ENCODE results near the gene UBR4. TPM values are rescaled to one million over a fixed set of nuclear protein-coding genes. Genes with fewer than 3 reads are reported as not detected.

UBR4 gene
- total RNA-seq, 1 experiment from 2014 or later: 107 TPM

DNA sequence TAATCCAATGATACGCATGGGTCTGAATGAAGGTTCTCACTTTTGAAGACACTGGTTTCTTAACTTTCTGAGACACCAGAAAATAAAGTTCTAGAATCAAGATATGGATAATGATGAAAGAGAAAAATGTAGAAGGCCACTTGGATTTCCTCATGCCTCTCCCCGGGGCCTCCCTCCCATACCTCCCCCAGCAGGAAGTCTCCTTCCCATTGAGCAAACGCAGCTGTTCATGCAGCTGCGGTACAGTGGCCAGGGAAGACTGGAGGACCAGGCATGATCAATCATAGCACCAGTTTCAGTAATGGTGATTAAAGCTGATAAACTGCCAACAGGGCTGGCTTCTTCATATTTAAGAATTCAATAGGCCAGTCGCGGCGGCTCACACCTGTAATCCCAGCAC lies 10.9 kb upstream of the UBR4 start:
- H3K36me3 ChIP-seq (ENCODE audit: control insufficient read depth in 1 of 2, insufficient read depth in 2 of 2, low read length in 2 of 2): peaks cover 45 to 59% of the 10 kb centered on the region in 2 experiments
- POLR2A ChIA-PET: no interaction called here
- intact Hi-C loops (cut with micrococcal nuclease): no loop called here

More for the DNA sequence above, 10.9 kb upstream of the UBR4 start:
- no peaks in the 10 kb centered on the region for H3K27me3 ChIP-seq (ENCODE audit: insufficient read depth, low read length)
- no peak for DNase-seq (ENCODE audit: low read depth, low spot score)
- no peak overlapping the region for H3K9ac ChIP-seq (ENCODE audit: low read length)
- H3K4me1 ChIP-seq (ENCODE audit: control insufficient read depth in 1 of 2, insufficient read depth in 2 of 2, low read length in 2 of 2): no peaks in the 10 kb centered on the region
- ATAC-seq: no peak
- CTCF ChIA-PET: no interaction called here
- RAD21 ChIA-PET (ENCODE audit: low non-redundant PET in 1 of 2, low total read pairs in 2 of 2, uncharacterized antibody in 2 of 2, unreplicated experiment in 2 of 2): no interaction called here
- peaks cover 24% of the 10 kb centered on the region for H3K79me2 ChIP-seq (ENCODE audit: insufficient read depth, low read length)
- no peak overlapping the region for H3K27ac ChIP-seq (ENCODE audit: low read depth, low read length)
- no peaks in the 10 kb centered on the region for H3K9me2 ChIP-seq (ENCODE audit: insufficient read depth)
- TF ChIP-seq, protein P1, sequence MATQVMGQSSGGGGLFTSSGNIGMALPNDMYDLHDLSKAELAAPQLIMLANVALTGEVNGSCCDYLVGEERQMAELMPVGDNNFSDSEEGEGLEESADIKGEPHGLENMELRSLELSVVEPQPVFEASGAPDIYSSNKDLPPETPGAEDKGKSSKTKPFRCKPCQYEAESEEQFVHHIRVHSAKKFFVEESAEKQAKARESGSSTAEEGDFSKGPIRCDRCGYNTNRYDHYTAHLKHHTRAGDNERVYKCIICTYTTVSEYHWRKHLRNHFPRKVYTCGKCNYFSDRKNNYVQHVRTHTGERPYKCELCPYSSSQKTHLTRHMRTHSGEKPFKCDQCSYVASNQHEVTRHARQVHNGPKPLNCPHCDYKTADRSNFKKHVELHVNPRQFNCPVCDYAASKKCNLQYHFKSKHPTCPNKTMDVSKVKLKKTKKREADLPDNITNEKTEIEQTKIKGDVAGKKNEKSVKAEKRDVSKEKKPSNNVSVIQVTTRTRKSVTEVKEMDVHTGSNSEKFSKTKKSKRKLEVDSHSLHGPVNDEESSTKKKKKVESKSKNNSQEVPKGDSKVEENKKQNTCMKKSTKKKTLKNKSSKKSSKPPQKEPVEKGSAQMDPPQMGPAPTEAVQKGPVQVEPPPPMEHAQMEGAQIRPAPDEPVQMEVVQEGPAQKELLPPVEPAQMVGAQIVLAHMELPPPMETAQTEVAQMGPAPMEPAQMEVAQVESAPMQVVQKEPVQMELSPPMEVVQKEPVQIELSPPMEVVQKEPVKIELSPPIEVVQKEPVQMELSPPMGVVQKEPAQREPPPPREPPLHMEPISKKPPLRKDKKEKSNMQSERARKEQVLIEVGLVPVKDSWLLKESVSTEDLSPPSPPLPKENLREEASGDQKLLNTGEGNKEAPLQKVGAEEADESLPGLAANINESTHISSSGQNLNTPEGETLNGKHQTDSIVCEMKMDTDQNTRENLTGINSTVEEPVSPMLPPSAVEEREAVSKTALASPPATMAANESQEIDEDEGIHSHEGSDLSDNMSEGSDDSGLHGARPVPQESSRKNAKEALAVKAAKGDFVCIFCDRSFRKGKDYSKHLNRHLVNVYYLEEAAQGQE (IDR thresholded peaks at IDR 0.05; ENCODE audit: low read depth): no peak
- no peak for TF ChIP-seq ATF3 (IDR thresholded peaks at IDR 0.05)
- TF ChIP-seq EGR1 (IDR thresholded peaks at IDR 0.05; ENCODE audit: low read depth): no peak
- TF ChIP-seq ELF1 (IDR thresholded peaks at IDR 0.05; ENCODE audit: borderline replicate concordance, low read depth): no peak
- no peak for TF ChIP-seq RAD21 (IDR thresholded peaks at IDR 0.05; ENCODE audit: low read depth)
- TF ChIP-seq EZH2 (IDR thresholded peaks at IDR 0.05): no peak
- TF ChIP-seq, protein P2, sequence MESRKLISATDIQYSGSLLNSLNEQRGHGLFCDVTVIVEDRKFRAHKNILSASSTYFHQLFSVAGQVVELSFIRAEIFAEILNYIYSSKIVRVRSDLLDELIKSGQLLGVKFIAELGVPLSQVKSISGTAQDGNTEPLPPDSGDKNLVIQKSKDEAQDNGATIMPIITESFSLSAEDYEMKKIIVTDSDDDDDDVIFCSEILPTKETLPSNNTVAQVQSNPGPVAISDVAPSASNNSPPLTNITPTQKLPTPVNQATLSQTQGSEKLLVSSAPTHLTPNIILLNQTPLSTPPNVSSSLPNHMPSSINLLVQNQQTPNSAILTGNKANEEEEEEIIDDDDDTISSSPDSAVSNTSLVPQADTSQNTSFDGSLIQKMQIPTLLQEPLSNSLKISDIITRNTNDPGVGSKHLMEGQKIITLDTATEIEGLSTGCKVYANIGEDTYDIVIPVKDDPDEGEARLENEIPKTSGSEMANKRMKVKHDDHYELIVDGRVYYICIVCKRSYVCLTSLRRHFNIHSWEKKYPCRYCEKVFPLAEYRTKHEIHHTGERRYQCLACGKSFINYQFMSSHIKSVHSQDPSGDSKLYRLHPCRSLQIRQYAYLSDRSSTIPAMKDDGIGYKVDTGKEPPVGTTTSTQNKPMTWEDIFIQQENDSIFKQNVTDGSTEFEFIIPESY (IDR thresholded peaks at IDR 0.05; ENCODE audit: extremely low read depth, insufficient replicate concordance, low read length): no peak
- TF ChIP-seq FOSL1 (IDR thresholded peaks at IDR 0.05; ENCODE audit: low read depth): no peak
- TF ChIP-seq ZFX (IDR thresholded peaks at IDR 0.05): no peak
- no peak for TF ChIP-seq POLR2AphosphoS5 (IDR thresholded peaks at IDR 0.05; ENCODE audit: low read depth, low read length)
- no peak for TF ChIP-seq YY1 (IDR thresholded peaks at IDR 0.05; ENCODE audit: extremely low read depth, insufficient replicate concordance, low read depth, low read length)
- TF ChIP-seq SRF (IDR thresholded peaks at IDR 0.05; ENCODE audit: low read depth): no peak
- TF ChIP-seq CTCF (IDR thresholded peaks at IDR 0.05 in 2 of 3, conservative IDR thresholded peaks at IDR 0.05 in 1 of 3; ENCODE audit: borderline replicate concordance in 1 of 3, insufficient read depth in 1 of 3, low read depth in 2 of 3, low read length in 2 of 3): no peak
- TF ChIP-seq CEBPB (IDR thresholded peaks at IDR 0.05; ENCODE audit: low read depth): no peak
- H3K4me2 ChIP-seq (ENCODE audit: low read length): no peak overlapping the region
- no peaks in the 10 kb centered on the region for H3K9me3 ChIP-seq (ENCODE audit: control insufficient read depth in 1 of 2, insufficient read depth in 1 of 2, low read depth in 1 of 2, low read length in 2 of 2)
- BruUV-seq (replicated peaks): no TSS peak
- no peak overlapping the region for H2AFZ ChIP-seq (ENCODE audit: low read depth, low read length, poor library complexity, severe bottlenecking)
- H4K20me1 ChIP-seq (ENCODE audit: insufficient read depth): no peaks in the 10 kb centered on the region
- no peak overlapping the region for H3K4me3 ChIP-seq (replicated peaks in 1 of 2; ENCODE audit: low read depth in 1 of 2, low read length in 2 of 2)

Data from HCT116 (cell line).